ENCODE data around the gene RXRA. TPM values are rescaled to one million over a fixed set of nuclear protein-coding genes. Genes with fewer than 3 reads are reported as not detected.

The RXRA gene
- total and polyA plus RNA-seq, 10 of the 15 experiments (the other 5 are each of a cell fraction or from before 2014, with no cell fraction given), result 0.89 to 36.8 (median 11.1) TPM

DNA sequence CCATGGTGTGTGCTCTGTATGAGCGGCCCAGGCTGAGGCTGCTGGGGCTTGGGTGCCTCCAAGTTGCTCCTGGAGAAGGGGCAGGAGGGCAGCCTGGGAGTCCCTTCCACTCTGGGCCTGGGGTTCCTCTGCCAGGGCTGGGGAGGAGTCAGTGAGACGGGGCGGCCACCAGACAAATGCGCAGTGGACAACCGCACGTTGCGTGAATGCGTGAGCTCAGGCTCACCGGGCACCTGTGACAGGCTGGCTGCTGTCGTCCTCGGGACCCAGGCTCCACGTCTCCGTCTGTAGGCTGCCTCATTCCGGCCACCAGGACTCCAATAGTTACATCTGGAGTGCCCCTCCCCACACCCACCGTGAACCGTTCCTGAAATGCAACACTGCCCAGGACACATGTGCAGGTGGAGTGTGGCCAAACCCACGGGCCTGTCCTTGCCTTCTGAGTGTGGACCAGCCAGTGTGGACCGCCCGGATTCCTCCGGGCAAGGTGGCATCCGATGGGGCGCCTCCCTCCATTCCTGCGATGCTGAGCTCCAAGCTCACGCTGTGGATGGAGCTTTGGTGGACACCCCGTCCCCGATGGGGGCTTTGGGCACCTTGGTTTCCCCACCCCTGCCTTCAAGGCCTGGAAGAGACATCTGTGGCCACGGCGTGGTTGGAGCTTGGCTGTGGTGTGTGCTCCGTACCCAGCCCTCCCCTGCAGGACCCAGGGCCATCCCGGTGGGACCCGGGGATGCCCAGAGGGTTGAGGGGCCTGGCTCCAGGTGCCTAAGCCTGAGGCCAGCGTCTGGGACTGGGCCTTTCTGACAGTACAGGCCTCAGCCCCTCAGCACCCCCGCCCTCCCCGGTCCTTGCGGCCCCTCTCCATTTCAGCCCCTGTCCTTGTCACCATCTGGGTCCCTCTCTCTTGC lies 34.0 kb upstream of the RXRA start (continued):
- TF ChIP-seq ZNF384 (IDR thresholded peaks at IDR 0.05; ENCODE audit: borderline replicate concordance, low read depth, low read length) (no peak), CREB1 (IDR thresholded peaks at IDR 0.05; ENCODE audit: low read depth) (no peak), TARDBP (IDR thresholded peaks at IDR 0.05; ENCODE audit: borderline replicate concordance) (no peak)
- TF ChIP-seq, protein P1, sequence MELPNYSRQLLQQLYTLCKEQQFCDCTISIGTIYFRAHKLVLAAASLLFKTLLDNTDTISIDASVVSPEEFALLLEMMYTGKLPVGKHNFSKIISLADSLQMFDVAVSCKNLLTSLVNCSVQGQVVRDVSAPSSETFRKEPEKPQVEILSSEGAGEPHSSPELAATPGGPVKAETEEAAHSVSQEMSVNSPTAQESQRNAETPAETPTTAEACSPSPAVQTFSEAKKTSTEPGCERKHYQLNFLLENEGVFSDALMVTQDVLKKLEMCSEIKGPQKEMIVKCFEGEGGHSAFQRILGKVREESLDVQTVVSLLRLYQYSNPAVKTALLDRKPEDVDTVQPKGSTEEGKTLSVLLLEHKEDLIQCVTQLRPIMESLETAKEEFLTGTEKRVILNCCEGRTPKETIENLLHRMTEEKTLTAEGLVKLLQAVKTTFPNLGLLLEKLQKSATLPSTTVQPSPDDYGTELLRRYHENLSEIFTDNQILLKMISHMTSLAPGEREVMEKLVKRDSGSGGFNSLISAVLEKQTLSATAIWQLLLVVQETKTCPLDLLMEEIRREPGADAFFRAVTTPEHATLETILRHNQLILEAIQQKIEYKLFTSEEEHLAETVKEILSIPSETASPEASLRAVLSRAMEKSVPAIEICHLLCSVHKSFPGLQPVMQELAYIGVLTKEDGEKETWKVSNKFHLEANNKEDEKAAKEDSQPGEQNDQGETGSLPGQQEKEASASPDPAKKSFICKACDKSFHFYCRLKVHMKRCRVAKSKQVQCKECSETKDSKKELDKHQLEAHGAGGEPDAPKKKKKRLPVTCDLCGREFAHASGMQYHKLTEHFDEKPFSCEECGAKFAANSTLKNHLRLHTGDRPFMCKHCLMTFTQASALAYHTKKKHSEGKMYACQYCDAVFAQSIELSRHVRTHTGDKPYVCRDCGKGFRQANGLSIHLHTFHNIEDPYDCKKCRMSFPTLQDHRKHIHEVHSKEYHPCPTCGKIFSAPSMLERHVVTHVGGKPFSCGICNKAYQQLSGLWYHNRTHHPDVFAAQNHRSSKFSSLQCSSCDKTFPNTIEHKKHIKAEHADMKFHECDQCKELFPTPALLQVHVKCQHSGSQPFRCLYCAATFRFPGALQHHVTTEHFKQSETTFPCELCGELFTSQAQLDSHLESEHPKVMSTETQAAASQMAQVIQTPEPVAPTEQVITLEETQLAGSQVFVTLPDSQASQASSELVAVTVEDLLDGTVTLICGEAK (IDR thresholded peaks at IDR 0.05; ENCODE audit: borderline replicate concordance), result no peak
- TF ChIP-seq, protein P2, sequence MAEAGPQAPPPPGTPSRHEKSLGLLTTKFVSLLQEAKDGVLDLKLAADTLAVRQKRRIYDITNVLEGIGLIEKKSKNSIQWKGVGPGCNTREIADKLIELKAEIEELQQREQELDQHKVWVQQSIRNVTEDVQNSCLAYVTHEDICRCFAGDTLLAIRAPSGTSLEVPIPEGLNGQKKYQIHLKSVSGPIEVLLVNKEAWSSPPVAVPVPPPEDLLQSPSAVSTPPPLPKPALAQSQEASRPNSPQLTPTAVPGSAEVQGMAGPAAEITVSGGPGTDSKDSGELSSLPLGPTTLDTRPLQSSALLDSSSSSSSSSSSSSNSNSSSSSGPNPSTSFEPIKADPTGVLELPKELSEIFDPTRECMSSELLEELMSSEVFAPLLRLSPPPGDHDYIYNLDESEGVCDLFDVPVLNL (IDR thresholded peaks at IDR 0.05; ENCODE audit: low read depth, low read length), result no peak
- TF ChIP-seq, protein P3, sequence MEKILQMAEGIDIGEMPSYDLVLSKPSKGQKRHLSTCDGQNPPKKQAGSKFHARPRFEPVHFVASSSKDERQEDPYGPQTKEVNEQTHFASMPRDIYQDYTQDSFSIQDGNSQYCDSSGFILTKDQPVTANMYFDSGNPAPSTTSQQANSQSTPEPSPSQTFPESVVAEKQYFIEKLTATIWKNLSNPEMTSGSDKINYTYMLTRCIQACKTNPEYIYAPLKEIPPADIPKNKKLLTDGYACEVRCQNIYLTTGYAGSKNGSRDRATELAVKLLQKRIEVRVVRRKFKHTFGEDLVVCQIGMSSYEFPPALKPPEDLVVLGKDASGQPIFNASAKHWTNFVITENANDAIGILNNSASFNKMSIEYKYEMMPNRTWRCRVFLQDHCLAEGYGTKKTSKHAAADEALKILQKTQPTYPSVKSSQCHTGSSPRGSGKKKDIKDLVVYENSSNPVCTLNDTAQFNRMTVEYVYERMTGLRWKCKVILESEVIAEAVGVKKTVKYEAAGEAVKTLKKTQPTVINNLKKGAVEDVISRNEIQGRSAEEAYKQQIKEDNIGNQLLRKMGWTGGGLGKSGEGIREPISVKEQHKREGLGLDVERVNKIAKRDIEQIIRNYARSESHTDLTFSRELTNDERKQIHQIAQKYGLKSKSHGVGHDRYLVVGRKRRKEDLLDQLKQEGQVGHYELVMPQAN (conservative IDR thresholded peaks at IDR 0.05), result no peak

All from GM12878 (cell line).